SW480 (cell line): ENCODE results near the gene GEN1.
"Not testable (repeated sequence)": the region's sequence is repeated elsewhere in the genome, so short reads cannot be mapped to it uniquely, and the experiment has no call there.

Source experiments
- DNase-seq: peaks from one replicate; pipeline ENCODE4 v3.0.0-alpha.2; 2016; ENCODE audit warnings: low spot score

GEN1 gene

DNA sequence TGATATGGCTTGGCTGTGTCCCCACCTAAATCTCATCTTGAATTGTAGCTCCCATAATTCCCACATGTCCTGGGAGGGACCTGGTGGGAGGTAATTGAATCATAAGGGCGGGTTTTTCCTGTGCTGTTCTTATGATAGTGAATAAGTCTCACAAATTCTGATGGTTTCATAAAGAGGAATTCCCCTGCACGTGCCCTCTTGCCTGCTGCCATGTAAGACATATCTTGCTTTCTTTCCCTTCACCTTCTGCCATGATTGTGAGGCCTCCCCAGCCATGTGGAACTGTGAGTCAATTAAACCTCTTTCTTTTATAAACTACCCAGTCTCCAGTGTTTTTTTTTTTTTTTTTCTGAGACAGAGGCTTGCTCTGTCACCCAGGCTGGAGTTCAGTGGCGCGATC lies 69.7 kb downstream of the GEN1 start:
- not testable (repeated sequence) for DNase-seq

DNA sequence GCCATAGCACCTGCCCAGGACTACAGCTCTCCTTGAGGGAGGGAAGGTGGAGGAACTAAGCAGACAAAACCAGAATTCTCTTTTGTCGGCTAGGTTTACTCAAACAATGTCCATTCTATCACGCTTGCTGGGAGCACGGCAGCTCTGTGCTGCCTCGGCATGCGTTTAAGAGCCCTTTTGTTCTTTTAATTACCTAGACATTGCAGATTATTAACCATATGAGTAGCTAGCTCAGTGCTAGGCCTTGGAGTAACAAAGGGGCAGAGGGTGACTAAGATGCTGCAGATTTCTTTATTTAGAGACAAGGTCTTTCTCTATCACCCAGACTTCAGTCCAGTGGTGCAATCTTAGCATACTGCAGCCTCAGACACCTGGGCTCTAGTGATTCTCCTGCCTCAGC lies 73.4 kb downstream of the GEN1 start:
- DNase-seq = no peak

- no peak for DNase-seq
These were observed 73.8 kb downstream of the GEN1 start for GRCh38 chr2:17827785-17828184.

DNA sequence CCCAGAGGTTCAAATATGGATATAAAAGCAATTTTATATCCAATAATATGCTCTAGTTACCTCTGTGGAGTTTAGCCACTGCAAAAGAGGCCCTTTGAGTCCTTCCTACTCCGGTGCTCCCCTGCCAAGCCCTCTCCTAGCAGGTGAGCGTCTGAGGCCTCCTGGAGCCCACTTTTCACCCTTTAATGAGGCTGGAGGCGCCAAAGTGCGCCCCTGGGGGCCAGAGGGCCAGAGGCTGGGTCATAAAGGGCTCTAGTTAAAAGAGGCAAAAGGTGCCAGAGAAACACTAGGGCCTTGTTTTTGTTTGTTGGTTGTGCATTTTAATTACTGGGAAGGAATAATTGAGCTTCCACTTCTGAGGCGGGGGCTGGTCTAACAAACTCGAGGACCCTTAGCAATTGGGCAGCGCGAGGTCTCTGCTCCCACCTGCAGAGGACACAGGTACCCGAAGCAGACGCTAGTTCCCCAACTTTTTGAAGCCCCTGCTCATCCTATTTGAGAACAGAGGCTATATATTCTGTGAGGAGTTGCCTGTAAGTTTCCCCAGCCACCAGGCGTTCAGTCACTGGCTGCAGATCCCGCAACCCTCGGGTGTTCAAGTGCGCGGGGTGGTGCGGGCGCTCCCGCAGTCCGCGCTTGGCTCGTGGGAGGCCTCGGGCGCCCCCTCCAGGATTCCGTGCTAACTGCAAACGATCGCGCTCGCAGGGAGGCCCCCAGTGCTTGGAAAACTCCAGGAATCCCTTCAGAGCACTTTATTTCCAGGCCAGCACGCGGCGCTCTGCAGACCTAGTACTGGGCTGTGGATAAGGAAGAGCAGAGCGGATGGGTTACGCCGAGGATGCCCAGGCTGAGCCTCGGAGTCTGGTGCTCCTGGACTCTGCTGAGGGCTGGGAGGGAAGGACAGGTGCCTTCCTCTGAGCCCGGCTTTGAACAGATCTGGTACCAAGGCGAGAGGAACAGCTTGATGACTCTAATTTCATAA lies 76.4 kb downstream of the GEN1 start:
- peak; percentile 14 for DNase-seq

GRCh38 chr2:17835516-17835915 lies 81.6 kb downstream of the GEN1 start:
- DNase-seq = no peak
